ENCODE measurements around the gene SPATA21. TPM values are rescaled to one million over a fixed set of nuclear protein-coding genes. Genes with fewer than 3 reads are reported as not detected.

The SPATA21 gene
- total RNA-seq, 1 experiment from 2014 or later, result not detected

- DNase-seq (ENCODE audit: low read depth), result no peak
Observed at GRCh38 chr1:16421201-16421600, 16.0 kb downstream of the SPATA21 start.

- DNase-seq (ENCODE audit: low read depth), result peak; percentile 39
Observed at GRCh38 chr1:16420424-16421118, 16.7 kb downstream of the SPATA21 start.

- DNase-seq (ENCODE audit: low read depth), result no peak
Observed at GRCh38 chr1:16418823-16419425, 18.3 kb downstream of the SPATA21 start.

- DNase-seq (ENCODE audit: low read depth), result peak; percentile 10
Observed at GRCh38 chr1:16413191-16413590, 24.0 kb downstream of the SPATA21 start.

GRCh38 chr1:16410803-16411202 is 26.4 kb downstream of the SPATA21 start:
- no peak for DNase-seq (ENCODE audit: low read depth)

GRCh38 chr1:16409536-16410152 is 27.6 kb downstream of the SPATA21 start:
- DNase-seq (ENCODE audit: low read depth), result no peak

GRCh38 chr1:16406868-16407267 is 30.4 kb downstream of the SPATA21 start:
- DNase-seq (ENCODE audit: low read depth), result no peak

GRCh38 chr1:16405441-16405840 is 31.8 kb downstream of the SPATA21 start:
- no peak for DNase-seq (ENCODE audit: low read depth)

GRCh38 chr1:16402742-16403141 is 34.5 kb downstream of the SPATA21 start:
- peak; percentile 18 for DNase-seq (ENCODE audit: low read depth)

- no peak for DNase-seq (ENCODE audit: low read depth)
Observed at GRCh38 chr1:16398371-16398953, 38.8 kb downstream of the SPATA21 start.

- DNase-seq (ENCODE audit: low read depth), result no peak
Observed at GRCh38 chr1:16397120-16397519, 40.1 kb downstream of the SPATA21 start.

GRCh38 chr1:16396591-16396990 is 40.6 kb downstream of the SPATA21 start:
- peak; percentile 75 for DNase-seq (ENCODE audit: low read depth)

GRCh38 chr1:16394977-16395376 is 42.2 kb downstream of the SPATA21 start:
- DNase-seq (ENCODE audit: low read depth), result no peak

- no peak for DNase-seq (ENCODE audit: low read depth)
Observed at GRCh38 chr1:16393570-16394521, 43.4 kb downstream of the SPATA21 start.

- DNase-seq (ENCODE audit: low read depth), result no peak
Observed at GRCh38 chr1:16392740-16393569, 44.3 kb downstream of the SPATA21 start.

GRCh38 chr1:16391411-16391810 is 45.8 kb downstream of the SPATA21 start:
- no peak for DNase-seq (ENCODE audit: low read depth)

- no peak for DNase-seq (ENCODE audit: low read depth)
Observed at GRCh38 chr1:16387201-16388188, 49.7 kb downstream of the SPATA21 start.

- peak; percentile 81 for DNase-seq (ENCODE audit: low read depth)
Observed at GRCh38 chr1:16386454-16387113, 50.6 kb downstream of the SPATA21 start.

Measured in HT1080 (cell line).